ENCODE results near the gene NFX1.
"Not testable (repeated sequence)": the region's sequence is repeated elsewhere in the genome, so short reads cannot be mapped to it uniquely, and the experiment has no call there.

The NFX1 gene

DNA sequence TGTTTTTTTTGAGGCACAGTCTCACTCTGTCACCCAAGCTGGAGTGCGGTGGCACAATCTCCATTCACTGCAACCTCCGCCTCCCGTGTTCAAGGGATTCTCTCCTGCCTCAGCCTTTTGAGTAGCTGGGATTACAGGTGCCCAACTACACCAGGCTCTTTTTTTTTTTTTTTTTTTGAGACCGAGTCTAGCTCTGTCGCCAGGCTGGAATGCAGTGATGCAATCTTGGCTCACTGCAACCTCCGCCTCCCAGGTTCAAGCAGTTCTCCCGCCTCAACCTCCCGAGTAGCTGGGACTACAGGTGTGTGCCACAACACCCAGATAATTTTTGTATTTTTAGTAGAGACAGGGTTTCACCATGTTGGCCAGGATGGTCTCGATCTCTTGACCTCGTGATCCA lies 92.1 kb downstream of the NFX1 start:
- not testable (repeated sequence) for H3K27me3 ChIP-seq (ENCODE audit: control insufficient read depth in 1 of 2, insufficient read depth in 2 of 2, low read length in 2 of 2); H3K36me3 ChIP-seq (ENCODE audit: insufficient read depth, low read length); H3K9ac ChIP-seq (ENCODE audit: low read length); H3K4me3 ChIP-seq (ENCODE audit: low read depth in 1 of 2, low read length in 2 of 2); H3K9me3 ChIP-seq (ENCODE audit: low read length); H3K27ac ChIP-seq (ENCODE audit: low read depth, low read length); H3K4me1 ChIP-seq (ENCODE audit: insufficient read depth, low read length)

DNA sequence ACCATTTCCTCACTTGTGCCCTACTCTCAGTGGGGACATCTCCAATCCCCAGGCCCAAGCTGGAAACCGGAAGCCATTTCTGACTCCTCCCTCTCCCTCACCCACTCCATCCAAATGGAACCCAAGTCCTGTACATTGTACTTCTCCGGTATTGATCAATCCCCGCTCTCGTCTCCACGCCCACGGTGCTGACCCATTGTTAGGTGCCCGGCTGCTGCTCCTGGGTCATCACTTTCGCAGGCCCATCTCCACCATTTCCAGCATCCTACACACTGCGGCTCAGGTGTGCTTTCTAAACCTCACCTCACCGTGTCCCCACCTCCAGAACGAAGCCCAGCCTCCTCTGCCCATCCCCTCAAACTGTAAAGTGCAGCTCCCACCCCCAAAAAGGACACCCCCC lies 93.1 kb downstream of the NFX1 start:
- H3K36me3 ChIP-seq (ENCODE audit: insufficient read depth, low read length); H3K9me3 ChIP-seq (ENCODE audit: low read length); H3K4me3 ChIP-seq (ENCODE audit: low read depth in 1 of 2, low read length in 2 of 2); H3K4me1 ChIP-seq (ENCODE audit: insufficient read depth, low read length); H3K27me3 ChIP-seq (ENCODE audit: control insufficient read depth in 1 of 2, insufficient read depth in 2 of 2, low read length in 2 of 2); H3K9ac ChIP-seq (ENCODE audit: low read length); H3K27ac ChIP-seq (ENCODE audit: low read depth, low read length): not testable (repeated sequence)

DNA sequence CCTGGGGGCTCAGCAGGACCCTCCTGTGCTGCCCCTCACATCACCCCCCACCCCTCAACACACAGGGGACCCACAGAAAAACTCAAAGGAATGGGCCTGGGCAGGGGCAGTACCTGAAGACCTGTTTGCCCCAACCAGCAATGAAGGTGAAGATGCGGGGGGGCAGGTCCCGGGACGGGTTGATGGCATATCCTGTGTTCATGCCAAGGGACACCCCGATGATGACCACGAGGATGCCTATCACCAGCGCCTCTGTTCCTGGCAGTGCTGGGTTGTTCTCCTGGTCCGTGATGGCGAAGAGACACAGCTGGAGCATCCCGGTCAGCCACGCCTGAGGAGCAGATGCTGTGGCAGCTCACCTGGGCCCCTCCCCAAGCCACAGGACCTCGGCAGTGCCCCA lies 95.2 kb downstream of the NFX1 start:
- not testable (repeated sequence) for H3K9me3 ChIP-seq (ENCODE audit: low read length); H3K9ac ChIP-seq (ENCODE audit: low read length); H3K4me1 ChIP-seq (ENCODE audit: insufficient read depth, low read length); H3K4me3 ChIP-seq (ENCODE audit: low read depth in 1 of 2, low read length in 2 of 2); H3K27me3 ChIP-seq (ENCODE audit: control insufficient read depth in 1 of 2, insufficient read depth in 2 of 2, low read length in 2 of 2); H3K36me3 ChIP-seq (ENCODE audit: insufficient read depth, low read length); H3K27ac ChIP-seq (ENCODE audit: low read depth, low read length)

DNA sequence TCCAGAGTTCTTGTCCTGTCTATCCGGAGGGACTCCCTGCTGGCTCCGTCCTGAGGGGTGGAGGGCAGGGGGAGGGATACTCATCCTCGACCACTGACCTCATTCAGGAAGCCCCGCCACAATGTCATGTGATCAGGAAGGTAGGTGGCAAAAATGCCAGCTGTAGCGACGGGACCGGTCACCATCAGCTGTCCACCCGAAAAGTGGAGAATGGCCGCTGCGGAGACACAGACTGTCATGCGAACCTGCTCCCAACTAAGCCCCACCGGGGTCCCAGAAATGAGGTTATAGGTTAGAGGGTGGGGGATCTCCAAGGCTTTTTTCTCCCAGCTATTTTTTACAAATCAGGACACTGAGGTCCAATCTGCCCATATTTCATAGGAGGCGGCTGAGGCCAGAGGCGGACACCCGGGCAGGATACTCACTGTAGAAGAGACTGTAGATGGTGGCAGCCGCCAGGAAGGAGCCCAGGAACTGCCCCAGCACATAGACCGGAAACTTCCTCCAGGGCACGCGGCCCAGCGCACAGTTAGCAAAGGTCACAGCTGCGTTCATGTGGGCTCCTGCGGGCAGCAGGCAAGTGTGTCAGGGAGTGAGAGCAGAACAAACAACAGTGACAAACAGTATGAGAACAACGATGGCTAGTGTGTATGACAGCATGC lies 95.8 kb downstream of the NFX1 start:
- H3K9ac ChIP-seq (ENCODE audit: low read length); H3K36me3 ChIP-seq (ENCODE audit: insufficient read depth, low read length); H3K9me3 ChIP-seq (ENCODE audit: low read length); H3K4me3 ChIP-seq (ENCODE audit: low read depth in 1 of 2, low read length in 2 of 2); H3K4me1 ChIP-seq (ENCODE audit: insufficient read depth, low read length); H3K27me3 ChIP-seq (ENCODE audit: control insufficient read depth in 1 of 2, insufficient read depth in 2 of 2, low read length in 2 of 2); H3K27ac ChIP-seq (ENCODE audit: low read depth, low read length): not testable (repeated sequence)

DNA sequence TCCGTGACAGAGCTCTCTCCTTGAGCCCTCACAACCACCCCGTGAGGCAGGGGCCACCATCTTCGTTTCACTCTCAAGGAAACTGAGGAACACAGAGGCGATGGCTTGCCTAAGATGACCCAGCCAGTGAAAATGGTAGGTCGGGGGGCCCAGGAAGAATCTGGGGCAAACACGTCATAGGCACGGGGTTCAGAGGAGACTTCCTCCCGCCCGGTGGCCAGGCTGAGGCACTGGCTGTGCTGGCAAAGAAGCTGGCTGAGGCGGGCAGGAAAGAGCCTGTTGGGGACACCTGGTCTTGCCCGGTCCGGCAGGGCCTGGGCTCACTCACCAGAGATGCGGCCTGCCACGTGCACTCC lies 96.3 kb downstream of the NFX1 start:
- not testable (repeated sequence) for H3K9me3 ChIP-seq (ENCODE audit: low read length); H3K27me3 ChIP-seq (ENCODE audit: control insufficient read depth in 1 of 2, insufficient read depth in 2 of 2, low read length in 2 of 2); H3K36me3 ChIP-seq (ENCODE audit: insufficient read depth, low read length); H3K9ac ChIP-seq (ENCODE audit: low read length); H3K4me1 ChIP-seq (ENCODE audit: insufficient read depth, low read length); H3K4me3 ChIP-seq (ENCODE audit: low read depth in 1 of 2, low read length in 2 of 2); H3K27ac ChIP-seq (ENCODE audit: low read depth, low read length)

DNA sequence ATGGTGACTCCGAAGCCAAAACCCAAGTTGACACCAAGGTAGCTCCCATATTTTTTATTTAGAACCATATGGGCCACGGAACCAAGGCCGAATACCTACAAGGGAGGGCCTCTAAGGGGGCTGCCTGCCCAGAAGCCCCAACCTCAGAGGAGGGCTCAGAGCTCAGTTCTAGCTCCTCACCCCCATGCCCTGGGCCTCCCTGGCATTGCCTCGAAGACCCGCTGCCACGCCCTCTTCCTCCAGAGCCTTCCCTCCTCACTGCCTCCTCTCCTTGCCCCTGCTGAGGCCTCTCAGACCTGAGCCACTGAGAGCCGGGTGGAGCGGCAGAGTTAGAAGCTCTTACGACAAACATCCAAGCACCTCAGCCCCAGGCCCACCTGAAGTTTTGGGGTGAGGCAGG lies 96.7 kb downstream of the NFX1 start:
- H3K4me3 ChIP-seq (ENCODE audit: low read depth in 1 of 2, low read length in 2 of 2); H3K27me3 ChIP-seq (ENCODE audit: control insufficient read depth in 1 of 2, insufficient read depth in 2 of 2, low read length in 2 of 2); H3K9ac ChIP-seq (ENCODE audit: low read length); H3K36me3 ChIP-seq (ENCODE audit: insufficient read depth, low read length); H3K27ac ChIP-seq (ENCODE audit: low read depth, low read length); H3K4me1 ChIP-seq (ENCODE audit: insufficient read depth, low read length); H3K9me3 ChIP-seq (ENCODE audit: low read length): not testable (repeated sequence)

DNA sequence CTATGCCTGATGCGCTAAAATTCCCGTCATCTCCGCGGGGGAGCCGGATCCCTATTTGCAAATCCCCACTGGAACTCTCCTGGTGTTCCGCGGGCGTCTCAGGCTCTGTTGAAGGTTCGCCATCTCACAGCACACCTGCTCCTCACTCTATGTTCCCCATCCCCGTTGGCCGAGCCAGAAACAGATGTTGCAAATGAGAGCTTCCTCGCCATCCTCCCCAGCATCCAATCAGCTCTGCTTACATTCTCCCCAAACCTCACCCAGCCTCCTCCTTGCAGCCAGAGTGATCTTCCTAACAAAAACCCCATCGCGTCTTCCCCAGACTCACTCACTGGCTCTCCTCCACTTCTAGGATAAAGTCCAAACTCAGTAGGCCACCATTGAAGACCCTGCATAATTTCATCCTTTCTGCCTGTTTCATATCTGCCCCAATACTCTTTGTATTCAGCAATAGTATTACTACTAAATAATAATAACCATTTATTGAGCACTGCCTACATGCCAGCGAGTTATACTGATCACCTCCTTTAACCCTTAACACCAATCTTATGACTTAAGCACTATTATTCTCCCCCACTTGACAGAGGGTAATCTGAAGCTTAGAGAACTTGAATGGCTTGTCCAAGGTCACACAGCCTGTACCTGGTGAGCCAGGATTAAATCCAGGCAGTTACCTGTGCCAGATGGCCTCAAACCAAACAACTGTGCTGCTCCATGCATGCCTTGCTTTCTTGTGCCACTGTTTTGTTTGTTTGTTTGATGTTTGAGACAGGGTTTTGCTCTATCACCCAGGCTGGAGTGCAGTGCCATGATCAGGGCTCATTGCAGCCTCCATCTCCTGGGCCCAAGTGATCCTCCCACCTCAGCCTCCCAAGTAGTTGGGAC lies 98.0 kb downstream of the NFX1 start:
- no peak overlapping the region for H3K27ac ChIP-seq (ENCODE audit: low read depth, low read length)
- H3K4me3 ChIP-seq (ENCODE audit: low read depth in 1 of 2, low read length in 2 of 2), result no peak overlapping the region
- peaks cover 10% of the 10 kb centered on the region for H3K4me1 ChIP-seq (ENCODE audit: insufficient read depth, low read length)
- H3K9ac ChIP-seq (ENCODE audit: low read length), result no peak overlapping the region
- H3K36me3 ChIP-seq (ENCODE audit: insufficient read depth, low read length), result no peaks in the 10 kb centered on the region
- no peaks in the 10 kb centered on the region for H3K27me3 ChIP-seq (ENCODE audit: control insufficient read depth in 1 of 2, insufficient read depth in 2 of 2, low read length in 2 of 2)
- no peaks in the 10 kb centered on the region for H3K9me3 ChIP-seq (ENCODE audit: low read length)

DNA sequence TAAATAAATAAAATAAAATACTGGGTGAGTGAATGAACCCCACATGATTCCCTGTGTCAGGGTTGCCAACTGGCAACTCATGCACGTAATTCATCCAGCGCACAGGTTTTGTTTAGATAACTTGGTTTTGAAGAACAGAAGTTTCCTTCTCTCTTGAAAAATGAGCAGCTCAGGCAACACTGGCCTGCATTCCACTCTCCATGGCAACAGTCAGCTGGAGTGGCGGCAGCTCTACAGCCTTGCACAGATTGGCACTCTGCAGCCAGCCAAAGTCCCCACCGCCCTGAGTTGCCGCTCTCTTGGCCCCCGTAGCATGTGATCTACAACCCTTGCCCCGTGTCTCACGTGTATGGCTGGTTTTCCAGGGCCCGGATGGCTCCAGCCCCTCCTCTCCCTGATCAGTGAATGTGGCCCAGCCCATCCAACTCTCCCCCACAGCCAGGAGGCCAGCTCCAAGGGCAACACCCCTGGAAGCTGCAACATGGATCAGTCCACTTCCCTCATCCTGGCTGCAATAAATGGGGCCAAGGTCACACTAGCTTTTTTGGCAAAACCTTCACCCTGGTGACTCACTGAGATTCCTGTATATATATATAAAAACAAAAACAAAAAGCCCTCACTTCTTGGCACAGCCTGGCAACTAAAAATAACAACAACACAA lies 100.9 kb downstream of the NFX1 start:
- H3K27me3 ChIP-seq (ENCODE audit: control insufficient read depth in 1 of 2, insufficient read depth in 2 of 2, low read length in 2 of 2); H3K4me3 ChIP-seq (ENCODE audit: low read depth in 1 of 2, low read length in 2 of 2); H3K9ac ChIP-seq (ENCODE audit: low read length); H3K27ac ChIP-seq (ENCODE audit: low read depth, low read length); H3K36me3 ChIP-seq (ENCODE audit: insufficient read depth, low read length); H3K9me3 ChIP-seq (ENCODE audit: low read length): not testable (repeated sequence)
- peaks cover 10% of the 10 kb centered on the region for H3K4me1 ChIP-seq (ENCODE audit: insufficient read depth, low read length)

DNA sequence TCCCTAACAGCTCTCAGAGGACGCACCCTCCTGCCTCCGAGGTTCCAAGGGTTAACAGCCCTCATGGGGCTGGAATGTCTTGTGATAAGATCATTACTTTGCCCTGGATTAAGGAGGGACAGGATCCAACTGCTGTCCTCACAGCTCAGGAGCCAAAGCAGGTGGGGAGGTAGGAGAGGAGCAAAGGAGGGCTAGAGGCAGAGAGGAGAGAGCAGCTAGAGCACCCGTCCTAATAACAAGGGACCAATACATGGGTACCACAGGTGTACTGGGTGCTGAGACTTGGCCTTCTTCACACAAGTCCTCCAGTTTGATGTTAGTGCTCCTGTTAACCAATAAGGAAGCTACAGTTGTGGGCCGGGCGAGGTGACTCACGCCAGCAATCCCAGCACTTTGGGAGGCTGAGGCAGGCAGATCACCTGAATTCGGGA lies 102.3 kb downstream of the NFX1 start:
- not testable (repeated sequence) for H3K9me3 ChIP-seq (ENCODE audit: low read length); H3K4me3 ChIP-seq (ENCODE audit: low read depth in 1 of 2, low read length in 2 of 2); H3K9ac ChIP-seq (ENCODE audit: low read length); H3K36me3 ChIP-seq (ENCODE audit: insufficient read depth, low read length); H3K27me3 ChIP-seq (ENCODE audit: control insufficient read depth in 1 of 2, insufficient read depth in 2 of 2, low read length in 2 of 2); H3K27ac ChIP-seq (ENCODE audit: low read depth, low read length)
- H3K4me1 ChIP-seq (ENCODE audit: insufficient read depth, low read length), result peaks cover 10% of the 10 kb centered on the region

DNA sequence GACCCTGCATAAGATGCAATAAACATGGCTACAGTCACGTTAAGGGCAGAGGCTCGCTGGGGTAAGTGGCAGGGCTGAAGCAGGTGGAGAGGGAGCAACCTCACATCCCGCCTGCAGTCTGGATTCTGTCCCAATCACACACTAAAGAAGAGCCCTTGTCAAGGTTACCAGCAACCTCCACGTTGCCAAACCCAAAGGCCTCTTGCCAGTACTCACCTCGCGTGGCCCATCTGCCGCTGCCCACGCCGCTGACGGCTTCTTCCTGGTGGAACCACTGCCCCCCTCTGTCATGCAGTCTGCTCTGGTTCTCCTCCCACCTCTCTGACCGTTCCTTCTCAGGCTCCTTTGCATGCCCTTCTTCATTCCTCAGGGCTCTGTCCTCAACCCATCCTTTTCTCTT lies 103.3 kb downstream of the NFX1 start:
- H3K27ac ChIP-seq (ENCODE audit: low read depth, low read length), result no peak overlapping the region
- no peak overlapping the region for H3K4me3 ChIP-seq (ENCODE audit: low read depth in 1 of 2, low read length in 2 of 2)
- H3K27me3 ChIP-seq (ENCODE audit: control insufficient read depth in 1 of 2, insufficient read depth in 2 of 2, low read length in 2 of 2), result no peaks in the 10 kb centered on the region
- no peaks in the 10 kb centered on the region for H3K36me3 ChIP-seq (ENCODE audit: insufficient read depth, low read length)
- peaks cover 10% of the 10 kb centered on the region for H3K4me1 ChIP-seq (ENCODE audit: insufficient read depth, low read length)
- H3K9me3 ChIP-seq (ENCODE audit: low read length), result no peaks in the 10 kb centered on the region
- no peak overlapping the region for H3K9ac ChIP-seq (ENCODE audit: low read length)

DNA sequence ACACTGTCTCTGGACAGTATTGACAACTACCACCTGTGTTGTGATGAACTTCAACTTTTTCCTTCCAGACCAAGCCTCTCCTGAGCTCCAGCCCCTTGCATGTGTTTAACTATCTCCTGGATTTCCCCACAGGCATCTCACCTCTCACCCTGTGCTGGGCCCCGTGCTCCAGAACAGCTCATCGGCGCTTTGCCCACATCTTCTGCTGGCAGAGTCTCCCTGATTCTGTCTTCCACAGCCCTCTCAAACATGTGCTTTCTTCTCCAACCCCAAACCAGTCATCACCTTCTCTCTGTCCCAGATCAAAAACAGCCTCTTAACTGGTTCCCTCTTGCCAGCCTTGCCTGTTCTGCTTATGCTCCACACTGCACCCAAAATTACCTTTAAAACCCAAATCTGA lies 103.7 kb downstream of the NFX1 start:
- peaks cover 10% of the 10 kb centered on the region for H3K4me1 ChIP-seq (ENCODE audit: insufficient read depth, low read length)
- H3K4me3 ChIP-seq (ENCODE audit: low read depth in 1 of 2, low read length in 2 of 2); H3K36me3 ChIP-seq (ENCODE audit: insufficient read depth, low read length); H3K9me3 ChIP-seq (ENCODE audit: low read length); H3K9ac ChIP-seq (ENCODE audit: low read length); H3K27me3 ChIP-seq (ENCODE audit: control insufficient read depth in 1 of 2, insufficient read depth in 2 of 2, low read length in 2 of 2); H3K27ac ChIP-seq (ENCODE audit: low read depth, low read length): not testable (repeated sequence)
